Activated CD8-positive, alpha-beta memory T cell treated with anti-CD3 and anti-CD28 coated beads, Interleukin-2, amount 10 ng/mL, durations not matched to agents 7 days and 5 days (primary cell): ENCODE results near the gene KLF1. TPM values are rescaled to one million over a fixed set of nuclear protein-coding genes. Genes with fewer than 3 reads are reported as not detected.
A peak's percentile ranks its signal among the peaks of the same experiment; 100 is the strongest.
"Not testable (repeated sequence)": the region's sequence is repeated elsewhere in the genome, so short reads cannot be mapped to it uniquely, and the experiment has no call there.

ENCODE experiments used
- ATAC-seq: fragments of 150-1000 bp; cut with Tn5 transposase; one replicate; pipeline ENCODE4 v1.10.0; 2021; ENCODE audit warnings: moderate library complexity
- CTCF ChIA-PET: fragments of 350-600 bp; sonication (Branson Sonifier 250); formaldehyde crosslinking; loops from one replicate; lab custom pipeline; 2021; ENCODE audit warnings: antibody characterized with exemption; lab: Charles Lee
- DNase-seq: peaks from one replicate; pipeline ENCODE4 v3.0.0-alpha.2; 2020
- H3K27ac Mint-ChIP-seq: one replicate; pipeline ENCODE4 v1.8.0; 2021; ENCODE audit warnings: mild to moderate bottlenecking, mixed read lengths
- H3K27me3 Mint-ChIP-seq: one replicate; pipeline ENCODE4 v1.8.0; 2021; ENCODE audit warnings: mixed read lengths
- H3K36me3 Mint-ChIP-seq: one replicate; pipeline ENCODE4 v1.8.0; 2021; ENCODE audit warnings: mild to moderate bottlenecking, mixed read lengths
- H3K4me1 Mint-ChIP-seq: one replicate; pipeline ENCODE4 v1.8.0; 2021; ENCODE audit warnings: mixed read lengths
- H3K4me3 Mint-ChIP-seq: one replicate; pipeline ENCODE4 v1.8.0; 2021; ENCODE audit warnings: mild to moderate bottlenecking, moderate library complexity, mixed read lengths
- H3K9me3 Mint-ChIP-seq: one replicate; pipeline ENCODE4 v1.8.0; 2022; ENCODE audit warnings: low read depth, mixed read lengths
- total RNA-seq, 2 experiments: library from RNA; stranded (reverse); gene quantifications; one replicate each; pipeline ENCODE4 v1.2.3, GENCODE V29; 2021

The KLF1 gene
- total RNA-seq, 2 experiments from 2014 or later = 0.29 to 0.45 TPM

DNA sequence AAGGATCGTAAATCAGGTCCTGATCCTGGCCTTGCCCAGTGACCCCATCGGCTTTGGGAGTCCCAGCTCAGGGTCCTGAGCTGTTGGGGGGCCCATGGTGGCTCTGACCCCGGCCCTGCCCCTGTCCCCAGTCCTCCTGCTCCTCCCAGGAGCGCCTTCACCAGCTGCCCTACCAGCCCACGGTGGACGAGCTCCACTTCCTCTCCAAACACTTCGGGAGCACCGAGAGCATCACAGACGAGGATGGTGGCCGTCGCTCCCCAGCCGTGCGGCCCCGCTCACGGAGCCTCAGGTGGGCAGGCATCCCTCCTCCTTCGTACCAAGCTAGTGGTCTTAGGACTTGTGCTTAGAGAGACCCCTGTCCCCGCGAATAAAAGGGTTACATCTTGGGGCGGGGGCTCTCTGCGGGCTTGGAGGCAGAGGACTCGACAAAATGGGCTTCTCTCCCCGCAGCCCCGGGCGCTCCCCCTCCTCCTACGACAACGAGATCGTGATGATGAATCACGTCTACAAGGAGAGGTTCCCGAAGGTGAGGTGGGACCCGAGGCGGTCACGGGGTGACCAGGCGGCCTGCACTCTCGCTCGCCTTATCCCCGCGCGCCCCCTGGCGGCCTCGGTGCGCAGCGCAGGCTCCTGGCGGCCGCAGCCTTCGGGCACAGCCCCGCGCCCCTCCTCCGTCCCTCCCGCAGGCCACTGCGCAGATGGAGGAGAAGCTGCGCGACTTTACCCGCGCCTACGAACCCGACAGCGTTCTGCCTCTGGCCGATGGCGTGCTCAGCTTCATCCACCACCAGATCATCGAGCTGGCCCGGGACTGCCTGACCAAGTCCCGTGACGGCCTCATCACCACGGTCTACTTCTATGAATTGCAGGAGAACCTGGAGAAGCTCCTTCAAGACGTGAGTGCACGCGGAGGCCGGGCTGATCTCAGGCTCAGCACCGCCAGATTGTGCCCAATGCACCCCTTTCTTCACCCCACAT is 39.6 kb downstream of the KLF1 start:
- Mint-ChIP-seq H3K36me3 (no peaks in the 10 kb centered on the region), H3K27me3 (peaks cover 22% of the 10 kb centered on the region), H3K27ac (no peak overlapping the region), H3K4me3 (peak overlapping the region; percentile 35), H3K9me3 (no peaks in the 10 kb centered on the region), H3K4me1 (peaks cover 8% of the 10 kb centered on the region)
- peak; percentile 87 for DNase-seq
- CTCF ChIA-PET = interaction anchor here (0.6 to 7.9 kb wide), 53 partner anchors 9 to 297 kb away, joined by 3 to 146 read pairs (median 5); partner anchors contain the start of genes DHPS, DNASE2, GCDH and GET3
- peak; percentile 97 for ATAC-seq

DNA sequence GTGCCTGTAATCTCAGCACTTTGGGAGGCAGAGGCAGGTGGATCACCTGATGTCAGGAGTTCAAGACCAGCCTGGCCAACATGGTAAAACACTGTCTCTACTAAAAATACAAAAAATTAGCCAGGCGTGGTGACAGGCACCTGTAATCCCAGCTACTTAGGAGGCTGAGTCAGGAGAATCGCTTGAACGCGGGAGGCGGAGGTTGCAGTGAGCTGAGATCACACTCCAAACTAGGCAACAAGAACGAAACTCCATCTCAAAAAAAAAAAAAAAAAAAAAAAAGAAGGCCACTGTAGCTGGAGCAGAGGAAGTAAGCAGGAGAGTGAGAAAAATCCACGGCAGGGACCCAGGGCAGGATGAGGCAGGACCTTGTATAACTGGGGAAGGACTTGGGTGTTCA is 40.4 kb downstream of the KLF1 start:
- peaks cover 27% of the 10 kb centered on the region for H3K27me3 Mint-ChIP-seq
- not testable (repeated sequence) for H3K27ac Mint-ChIP-seq, H3K9me3 Mint-ChIP-seq, DNase-seq, ATAC-seq, H3K4me3 Mint-ChIP-seq, H3K4me1 Mint-ChIP-seq, H3K36me3 Mint-ChIP-seq
- CTCF ChIA-PET = interaction anchor here (0.6 to 7.9 kb wide), 36 partner anchors 8 to 296 kb away, joined by 3 to 146 read pairs (median 8); partner anchors contain the start of genes DNASE2, GCDH, HOOK2 and MAN2B1

DNA sequence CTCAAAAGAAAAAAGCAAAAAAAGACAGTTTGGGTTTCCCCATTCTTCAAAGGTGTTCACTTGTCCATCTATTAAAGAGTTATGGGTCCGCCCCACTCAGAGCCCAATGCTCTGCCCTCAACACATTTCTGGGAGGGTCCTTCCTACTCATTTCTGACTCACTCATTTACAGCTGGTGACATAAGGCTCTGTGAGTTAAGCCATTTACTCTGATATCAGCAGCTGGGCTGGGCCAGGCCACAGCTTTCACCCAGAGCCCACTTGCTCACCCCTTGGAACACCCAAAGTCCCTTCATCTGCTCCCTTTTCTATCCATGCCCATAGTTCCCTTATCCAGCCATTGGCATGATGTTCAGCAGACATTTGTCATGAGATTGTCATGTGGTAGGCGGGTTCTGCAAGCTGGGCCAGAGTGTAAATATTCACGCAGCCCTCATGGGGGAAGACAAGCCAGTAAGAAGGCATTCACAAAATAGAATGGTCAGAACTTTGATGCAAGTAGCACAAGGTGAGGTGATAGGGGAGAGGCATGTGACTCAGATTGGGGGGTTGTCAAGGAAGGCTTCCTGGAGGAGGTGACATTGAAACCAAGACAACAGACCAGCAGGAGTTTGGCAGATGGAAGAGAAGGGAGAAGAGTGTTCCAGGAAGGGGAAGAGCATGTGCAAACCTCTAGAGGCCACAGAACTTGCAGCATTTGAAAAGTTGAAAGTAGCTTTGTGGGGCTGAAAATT is 42.8 kb downstream of the KLF1 start:
- no peak overlapping the region for H3K27ac Mint-ChIP-seq
- no peaks in the 10 kb centered on the region for H3K36me3 Mint-ChIP-seq
- peaks cover 21% of the 10 kb centered on the region for H3K4me1 Mint-ChIP-seq
- CTCF ChIA-PET = interaction anchor here (1.4 to 7.9 kb wide), 3 partner anchors 78 to 217 kb away, joined by 3 to 146 read pairs (median 123); no protein-coding TSS in a partner anchor
- ATAC-seq = no peak
- no peak overlapping the region for H3K4me3 Mint-ChIP-seq
- DNase-seq = no peak
- H3K9me3 Mint-ChIP-seq = no peaks in the 10 kb centered on the region
- peaks cover 46% of the 10 kb centered on the region for H3K27me3 Mint-ChIP-seq

DNA sequence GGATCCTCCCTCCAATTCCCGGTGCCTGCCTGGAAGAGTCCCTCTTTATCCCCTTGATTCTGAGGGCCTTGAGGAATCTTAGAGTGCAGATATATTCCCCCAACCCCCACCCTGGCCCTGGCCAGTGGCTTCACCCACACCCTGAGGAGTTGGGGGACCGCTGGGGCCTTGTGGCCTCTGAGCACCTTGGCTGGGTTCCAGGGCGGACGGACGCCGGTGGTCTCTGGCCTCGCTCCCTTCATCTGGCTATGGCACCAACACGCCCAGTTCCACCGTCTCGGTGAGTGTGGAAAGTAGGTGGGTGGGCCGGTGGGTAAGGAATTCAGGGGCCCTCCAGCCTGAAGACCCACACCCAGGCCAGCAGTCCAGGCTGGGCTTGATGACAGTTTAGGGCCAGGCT is 43.7 kb downstream of the KLF1 start:
- Mint-ChIP-seq H3K27me3 (peaks cover 51% of the 10 kb centered on the region), H3K9me3 (no peaks in the 10 kb centered on the region)
- CTCF ChIA-PET = interaction anchor here (7.9 kb wide), 1 partner anchor 85 kb away, joined by 123 read pairs; no protein-coding TSS in a partner anchor

DNA sequence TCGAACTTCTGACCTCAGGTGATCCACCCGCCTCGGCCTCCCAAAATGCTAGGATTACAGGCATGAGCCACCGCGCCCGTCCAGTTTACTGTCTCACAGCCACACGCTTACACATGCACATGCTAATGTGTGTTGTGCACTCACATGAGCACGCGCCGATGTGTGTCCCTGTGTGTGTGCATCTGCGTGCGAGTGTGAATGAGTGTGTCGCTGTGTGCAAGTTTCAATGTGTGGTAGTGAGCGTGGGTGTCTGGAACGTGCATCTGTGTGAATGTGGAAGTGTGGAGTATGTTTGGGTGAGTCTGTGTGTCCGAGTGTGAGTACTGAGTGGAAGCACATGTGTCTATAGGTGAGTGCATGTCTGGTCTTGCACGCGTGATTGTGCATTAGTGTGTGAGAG is 44.5 kb downstream of the KLF1 start:
- Mint-ChIP-seq H3K4me1 (peaks cover 21% of the 10 kb centered on the region), H3K27ac (no peak overlapping the region), H3K9me3 (no peaks in the 10 kb centered on the region), H3K36me3 (no peaks in the 10 kb centered on the region), H3K27me3 (peaks cover 57% of the 10 kb centered on the region), H3K4me3 (no peak overlapping the region)
- CTCF ChIA-PET = no interaction called here
- no peak for ATAC-seq
- DNase-seq = no peak

More for the DNA sequence above, 43.7 kb downstream of the KLF1 start:
- H3K36me3 Mint-ChIP-seq = no peaks in the 10 kb centered on the region
- H3K4me3 Mint-ChIP-seq = no peak overlapping the region
- DNase-seq (no peak), ATAC-seq (no peak)
- peaks cover 24% of the 10 kb centered on the region for H3K4me1 Mint-ChIP-seq
- H3K27ac Mint-ChIP-seq = no peak overlapping the region

DNA sequence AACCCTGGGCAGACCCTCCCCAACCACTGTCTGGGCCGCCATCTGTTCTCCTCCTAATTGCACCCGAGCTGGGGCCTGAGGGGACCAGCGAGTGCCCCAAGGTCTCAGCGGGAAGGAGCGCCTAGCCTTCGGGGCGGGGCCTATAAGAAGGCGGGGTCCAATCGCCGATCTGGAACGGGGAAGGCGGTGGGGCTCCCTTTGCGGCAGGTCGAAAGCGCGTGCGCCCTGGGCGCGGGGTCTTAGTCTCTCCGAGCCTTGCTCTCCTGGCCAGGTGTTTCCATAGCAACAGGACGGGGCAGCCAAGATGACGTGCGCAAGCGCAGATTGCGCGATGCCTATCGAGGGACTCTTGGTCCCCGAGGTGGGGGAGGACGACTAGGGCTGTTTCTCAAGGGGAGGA is 45.9 kb downstream of the KLF1 start:
- Mint-ChIP-seq H3K4me1 (peaks cover 16% of the 10 kb centered on the region), H3K36me3 (no peaks in the 10 kb centered on the region), H3K27me3 (peaks cover 63% of the 10 kb centered on the region), H3K27ac (no peak overlapping the region), H3K9me3 (no peaks in the 10 kb centered on the region), H3K4me3 (peak overlapping the region; percentile 22)
- CTCF ChIA-PET = interaction anchor here (1.0 kb wide), 1 partner anchor 80 kb away, joined by 4 read pairs; no protein-coding TSS in a partner anchor
- peak; percentile 14 for ATAC-seq
- DNase-seq = peak; percentile 45

DNA sequence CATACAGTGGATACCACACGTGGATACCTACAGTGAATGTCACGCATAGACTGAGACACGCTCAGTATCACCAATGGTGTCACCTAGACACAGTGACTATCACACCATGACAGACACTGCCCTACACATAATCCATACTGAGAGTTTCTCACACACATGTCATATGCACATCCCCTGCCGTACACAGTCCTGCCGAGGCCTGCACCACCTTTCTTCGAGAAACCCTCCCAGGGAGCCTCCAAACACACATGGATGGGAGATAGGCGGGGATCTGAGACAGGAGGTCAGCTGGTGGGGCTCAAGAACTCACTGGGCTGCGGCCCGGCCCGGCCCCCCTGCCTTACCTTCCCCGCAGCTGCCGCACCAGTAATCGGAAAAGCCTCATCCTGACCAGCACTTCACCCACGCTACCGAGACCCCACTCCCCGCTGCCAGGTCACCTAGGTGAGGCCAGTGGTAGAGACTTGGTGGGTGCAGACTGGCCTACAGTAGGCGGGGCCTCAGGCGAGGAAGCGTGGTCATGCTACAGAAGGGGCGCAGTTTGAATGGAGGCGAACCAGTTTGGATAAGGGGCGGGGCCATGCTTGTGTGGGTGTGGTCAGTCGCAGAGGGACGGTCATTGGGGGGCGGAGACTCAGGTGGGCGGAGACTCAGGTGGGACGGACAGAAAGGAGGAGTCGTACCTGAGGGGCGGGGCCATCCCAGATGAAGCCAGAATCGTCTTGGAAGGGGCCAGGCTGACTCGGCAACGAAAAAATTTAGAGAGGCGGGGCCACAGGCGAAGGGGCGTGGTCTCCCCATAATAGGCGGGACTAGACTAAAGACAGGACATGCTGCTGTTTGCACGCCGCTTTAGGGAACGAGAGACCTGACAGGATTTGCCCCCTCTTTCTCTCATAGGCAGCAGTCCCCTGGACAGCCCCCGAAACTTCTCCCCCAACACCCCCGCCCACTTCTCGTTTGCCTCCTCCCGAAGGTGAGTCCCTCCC is 46.6 kb downstream of the KLF1 start:
- CTCF ChIA-PET = interaction anchor here (1.7 kb wide), 1 partner anchor 42 kb away, joined by 3 read pairs; no protein-coding TSS in a partner anchor
- H3K36me3 Mint-ChIP-seq = no peaks in the 10 kb centered on the region

DNA sequence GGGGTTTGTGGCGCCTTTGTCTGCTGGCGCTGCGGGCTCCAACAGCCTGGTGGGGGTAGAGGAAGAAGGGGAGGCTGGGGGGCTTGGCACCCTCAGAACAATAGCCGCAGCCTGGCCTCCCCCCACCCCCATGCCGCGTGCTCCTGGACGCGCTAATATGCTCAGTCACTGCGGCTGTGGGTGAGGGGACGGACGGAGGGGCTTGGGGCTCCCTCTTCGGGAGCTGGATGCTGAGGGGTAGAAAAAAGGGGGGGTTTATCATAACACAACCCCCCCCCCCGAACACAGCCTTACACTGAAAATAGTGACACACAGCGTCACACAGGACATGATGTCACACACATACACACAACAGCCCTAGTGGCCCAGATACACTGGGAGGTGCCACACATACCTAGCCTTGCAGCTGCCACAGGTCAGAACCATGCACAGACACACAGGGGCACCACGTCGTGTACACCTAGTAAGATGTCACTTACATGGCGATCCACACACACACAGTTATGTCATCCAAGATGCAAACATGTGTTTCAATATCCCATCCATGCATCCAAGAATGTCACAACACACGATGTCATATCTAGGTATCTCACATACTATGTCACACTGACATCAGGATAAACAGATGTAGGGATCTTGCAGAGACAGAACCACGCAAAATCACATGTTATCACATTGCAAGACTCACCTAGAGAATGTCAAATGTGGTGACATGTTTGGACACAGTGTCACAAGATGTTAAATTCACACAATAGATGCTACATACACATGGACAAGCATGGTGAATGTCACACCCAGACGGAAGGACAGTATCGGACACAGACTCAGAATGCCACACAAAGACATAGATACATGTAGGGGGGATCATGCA is 47.9 kb downstream of the KLF1 start:
- Mint-ChIP-seq H3K36me3 (no peaks in the 10 kb centered on the region), H3K4me1 (peaks cover 20% of the 10 kb centered on the region), H3K4me3 (peak overlapping the region; percentile 9), H3K9me3 (no peaks in the 10 kb centered on the region), H3K27me3 (peaks cover 77% of the 10 kb centered on the region), H3K27ac (no peak overlapping the region)
- ATAC-seq = no peak
- DNase-seq = peak; percentile 50
- CTCF ChIA-PET = interaction anchor here (1.0 to 1.7 kb wide), 4 partner anchors 8 to 73 kb away, joined by 3 to 8 read pairs (median 3); no protein-coding TSS in a partner anchor

More for the DNA sequence above, 46.6 kb downstream of the KLF1 start:
- Mint-ChIP-seq H3K9me3 (no peaks in the 10 kb centered on the region), H3K4me3 (no peak overlapping the region), H3K27me3 (peaks cover 69% of the 10 kb centered on the region), H3K4me1 (peaks cover 16% of the 10 kb centered on the region), H3K27ac (no peak overlapping the region)
- peak; percentile 68 for ATAC-seq
- peak; percentile 76 for DNase-seq

DNA sequence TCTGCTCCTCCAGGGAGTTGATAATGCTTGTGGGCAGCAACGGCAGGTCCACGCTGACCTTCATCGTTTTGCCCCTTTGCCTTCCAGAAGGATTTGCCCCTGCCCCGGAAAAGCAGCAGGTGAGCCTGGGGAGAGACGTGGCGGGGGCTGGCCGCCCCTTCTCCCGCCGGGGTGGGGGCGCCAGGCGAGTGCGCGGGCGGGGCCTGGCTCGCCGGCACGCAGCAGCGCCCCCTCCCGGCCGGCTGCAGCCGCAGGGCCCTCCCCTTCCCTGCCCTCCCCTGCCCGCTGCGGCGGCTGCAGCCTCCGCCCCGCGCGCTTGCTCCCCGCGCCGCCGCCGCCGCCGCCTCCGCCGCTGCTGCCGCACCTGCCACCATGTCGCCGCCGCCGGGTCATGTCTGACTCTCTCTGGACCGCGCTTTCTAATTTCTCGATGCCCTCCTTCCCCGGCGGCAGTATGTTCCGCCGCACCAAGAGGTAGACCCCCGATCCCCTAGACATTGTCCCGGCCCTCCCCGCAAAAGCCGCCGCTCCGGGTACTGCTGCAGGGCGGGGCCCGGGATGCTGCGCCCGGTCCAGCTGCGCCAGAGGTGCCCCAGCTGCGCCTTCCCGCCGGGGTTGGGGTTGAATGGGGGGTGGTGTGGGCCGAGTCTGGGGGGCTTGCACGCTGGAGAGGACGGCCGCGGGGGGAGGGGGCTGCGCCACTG is 48.7 kb downstream of the KLF1 start, which contains the start of gene MAST1:
MAST1 (plus strand) TSS at position 334 of the 704 bp plus-strand sequence; CDS start at position 392, 58 bp downstream.
- peak; percentile 57 for DNase-seq
- peaks cover 77% of the 10 kb centered on the region for H3K27me3 Mint-ChIP-seq
- CTCF ChIA-PET = interaction anchor here (1.0 to 1.7 kb wide), 5 partner anchors 8 to 72 kb away, joined by 3 to 8 read pairs (median 3); no protein-coding TSS in a partner anchor
- ATAC-seq = peak; percentile 65
- no peak within 1 kb of the TSS for H3K27ac Mint-ChIP-seq
- no peaks in the 10 kb centered on the region for H3K36me3 Mint-ChIP-seq
- peaks cover 22% of the 10 kb centered on the region for H3K4me1 Mint-ChIP-seq
- peak within 1 kb of the TSS; percentile 22 for H3K4me3 Mint-ChIP-seq
- no peaks in the 10 kb centered on the region for H3K9me3 Mint-ChIP-seq

DNA sequence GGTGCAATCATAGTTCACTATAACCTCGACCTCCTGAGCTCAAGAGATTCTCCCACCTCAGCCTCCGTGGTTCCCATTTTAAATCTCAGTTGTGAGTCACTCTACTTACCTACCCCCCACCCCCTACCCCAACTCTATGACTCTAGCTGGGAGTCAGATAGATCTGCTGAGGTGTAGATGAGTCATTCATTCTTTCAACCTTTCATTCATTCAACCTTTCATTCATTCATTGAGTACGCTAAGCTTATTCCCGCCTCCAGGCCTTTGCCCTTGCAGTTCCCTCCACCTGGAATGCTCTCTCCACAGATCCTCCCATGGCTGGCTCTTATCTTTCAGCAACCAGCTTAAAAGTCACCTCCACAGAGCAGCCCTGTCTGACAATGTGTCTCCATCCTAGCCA is 49.8 kb downstream of the KLF1 start:
- Mint-ChIP-seq H3K27ac (no peak overlapping the region), H3K36me3 (no peaks in the 10 kb centered on the region), H3K4me1 (peaks cover 31% of the 10 kb centered on the region), H3K9me3 (no peaks in the 10 kb centered on the region), H3K4me3 (no peak overlapping the region), H3K27me3 (peaks cover 82% of the 10 kb centered on the region)
- no peak for ATAC-seq
- CTCF ChIA-PET = interaction anchor here (0.6 to 2.4 kb wide), 11 partner anchors 9 to 159 kb away, joined by 3 to 18 read pairs (median 3); no protein-coding TSS in a partner anchor
- no peak for DNase-seq

DNA sequence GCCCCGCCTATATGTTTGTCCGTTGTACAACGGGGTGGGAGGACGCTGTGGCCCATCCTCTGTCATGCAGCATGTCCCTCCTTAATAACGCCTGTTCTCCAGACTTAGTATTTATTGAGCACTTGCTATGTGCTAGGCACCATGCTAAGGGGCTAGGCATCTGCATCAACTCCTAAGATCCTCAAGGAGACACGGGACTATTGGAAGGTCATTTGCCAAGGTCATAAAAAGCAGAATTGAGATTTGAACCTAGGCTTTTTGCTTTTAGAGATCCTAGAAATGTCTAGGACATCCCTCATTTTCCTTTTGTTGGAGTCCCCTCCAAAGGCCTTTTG is 50.5 kb downstream of the KLF1 start:
- Mint-ChIP-seq H3K4me3 (no peak overlapping the region), H3K27me3 (peaks cover 84% of the 10 kb centered on the region), H3K36me3 (no peaks in the 10 kb centered on the region), H3K9me3 (no peaks in the 10 kb centered on the region), H3K27ac (no peak overlapping the region), H3K4me1 (peaks cover 30% of the 10 kb centered on the region)
- no peak for ATAC-seq
- CTCF ChIA-PET = interaction anchor here (0.6 to 2.4 kb wide), 9 partner anchors 11 to 159 kb away, joined by 3 to 18 read pairs (median 3); partner anchors contain the start of gene GCDH
- DNase-seq = no peak
